Ascending aorta (tissue), 2 donors: ENCODE measurements around the gene DKK3. TPM values are rescaled to one million over a fixed set of nuclear protein-coding genes. Genes with fewer than 3 reads are reported as not detected.

Experiments used
- DNase-seq, 2 donors: peaks; one replicate each; pipeline ENCODE4 v3.0.0-alpha.2; 2019; ENCODE audit warnings: low spot score in 2 of 2
- H3K27ac ChIP-seq, 2 donors: fragments of 200-600 bp; sonication (generic); one replicate each; pipeline ENCODE4 v1.5.1; 2016 to 2017; ENCODE audit warnings: mild to moderate bottlenecking in 1 of 2
- H3K27me3 ChIP-seq: fragments of 200-600 bp; sonication (generic); one replicate; pipeline ENCODE4 v1.5.1; 2017
- H3K36me3 ChIP-seq, 2 donors: fragments of 200-600 bp; sonication (generic); one replicate each; pipeline ENCODE4 v1.5.1; 2016
- H3K4me1 ChIP-seq, 2 donors: fragments of 200-600 bp; sonication (generic); one replicate each; pipeline ENCODE4 v1.5.1; 2016 to 2017; ENCODE audit warnings: mild to moderate bottlenecking in 1 of 2
- H3K4me3 ChIP-seq, 2 donors: fragments of 200-600 bp; sonication (generic); one replicate each; pipeline ENCODE4 v1.5.1; 2016 to 2017; ENCODE audit warnings: mild to moderate bottlenecking in 1 of 2
- H3K9me3 ChIP-seq, 2 donors: fragments of 200-600 bp; sonication (generic); one replicate each; pipeline ENCODE4 v1.5.1; 2016
- CTCF ChIP-seq, 3 experiments: fragments of 200-600 bp in 2 of 3; fragments of 450-650 bp in 1 of 3; sonication (generic) in 2 of 3; IDR thresholded peaks; one replicate each; pipeline ENCODE4 v1.5.1; 2016 to 2019; ENCODE audit warnings: antibody characterized with exemption in 3 of 3, mild to moderate bottlenecking in 1 of 3, moderate library complexity in 1 of 3
- intact Hi-C: fragments of 100-400 bp; cut with DNase I; formaldehyde crosslinking; loops from one replicate; pipeline ENCODE4 v1.15.1; 2023
- total RNA-seq: library from RNA; depleted of rRNA; stranded (reverse); fragments of >200 nt; gene quantifications from one replicate; pipeline ENCODE4 v1.1.0, GENCODE V29; 2016

The DKK3 gene
- total RNA-seq, 1 donor from 2014 or later = 433 TPM

- H3K4me3 ChIP-seq = no peak overlapping the region
- intact Hi-C loops = no loop called here
- TF ChIP-seq CTCF (IDR thresholded peaks at IDR 0.05) = no peak
- H3K27ac ChIP-seq = no peak overlapping the region
- no peaks in the 10 kb centered on the region for H3K9me3 ChIP-seq
- no peak for DNase-seq
- H3K27me3 ChIP-seq = no peaks in the 10 kb centered on the region
- H3K4me1 ChIP-seq = no peaks in the 10 kb centered on the region
- no peaks in the 10 kb centered on the region for H3K36me3 ChIP-seq
Measured at GRCh38 chr11:12028303-12028702, 19.9 kb upstream of the DKK3 start.

- no peak for DNase-seq
- Histone ChIP-seq H3K4me1 (no peaks in the 10 kb centered on the region), H3K27ac (no peak overlapping the region), H3K9me3 (no peaks in the 10 kb centered on the region), H3K36me3 (no peaks in the 10 kb centered on the region), H3K4me3 (no peak overlapping the region), H3K27me3 (no peaks in the 10 kb centered on the region)
- TF ChIP-seq CTCF (IDR thresholded peaks at IDR 0.05) = no peak
- intact Hi-C loops = no loop called here
Measured at GRCh38 chr11:12026331-12027211, 18.1 kb upstream of the DKK3 start.

- Histone ChIP-seq H3K27me3 (no peaks in the 10 kb centered on the region), H3K27ac (no peak overlapping the region), H3K9me3 (no peaks in the 10 kb centered on the region), H3K36me3 (no peaks in the 10 kb centered on the region), H3K4me3 (no peak overlapping the region), H3K4me1 (peaks cover 8% of the 10 kb centered on the region in 2 donors)
- DNase-seq = no peak
- intact Hi-C loops = no loop called here
- no peak for TF ChIP-seq CTCF (IDR thresholded peaks at IDR 0.05)
Measured at GRCh38 chr11:12024254-12024926, 16.0 kb upstream of the DKK3 start.

GRCh38 chr11:12023015-12023414 is 14.6 kb upstream of the DKK3 start:
- no peak overlapping the region for H3K4me3 ChIP-seq
- intact Hi-C loops = no loop called here
- no peaks in the 10 kb centered on the region for H3K27me3 ChIP-seq
- no peak overlapping the region for H3K27ac ChIP-seq
- no peak for TF ChIP-seq CTCF (IDR thresholded peaks at IDR 0.05)
- peaks cover 16 to 21% of the 10 kb centered on the region in 2 donors for H3K4me1 ChIP-seq
- H3K36me3 ChIP-seq = no peaks in the 10 kb centered on the region
- no peaks in the 10 kb centered on the region for H3K9me3 ChIP-seq
- no peak for DNase-seq

GRCh38 chr11:12020546-12020945 is 12.1 kb upstream of the DKK3 start:
- Histone ChIP-seq H3K27ac (no peak overlapping the region), H3K4me3 (no peak overlapping the region), H3K27me3 (no peaks in the 10 kb centered on the region), H3K36me3 (no peaks in the 10 kb centered on the region), H3K4me1 (peaks cover 16 to 33% of the 10 kb centered on the region in 2 donors), H3K9me3 (no peaks in the 10 kb centered on the region)
- no peak for TF ChIP-seq CTCF (IDR thresholded peaks at IDR 0.05)
- intact Hi-C loops = no loop called here
- DNase-seq = no peak
